ENCODE measurements around the gene PYM1.

The PYM1 gene

DNA sequence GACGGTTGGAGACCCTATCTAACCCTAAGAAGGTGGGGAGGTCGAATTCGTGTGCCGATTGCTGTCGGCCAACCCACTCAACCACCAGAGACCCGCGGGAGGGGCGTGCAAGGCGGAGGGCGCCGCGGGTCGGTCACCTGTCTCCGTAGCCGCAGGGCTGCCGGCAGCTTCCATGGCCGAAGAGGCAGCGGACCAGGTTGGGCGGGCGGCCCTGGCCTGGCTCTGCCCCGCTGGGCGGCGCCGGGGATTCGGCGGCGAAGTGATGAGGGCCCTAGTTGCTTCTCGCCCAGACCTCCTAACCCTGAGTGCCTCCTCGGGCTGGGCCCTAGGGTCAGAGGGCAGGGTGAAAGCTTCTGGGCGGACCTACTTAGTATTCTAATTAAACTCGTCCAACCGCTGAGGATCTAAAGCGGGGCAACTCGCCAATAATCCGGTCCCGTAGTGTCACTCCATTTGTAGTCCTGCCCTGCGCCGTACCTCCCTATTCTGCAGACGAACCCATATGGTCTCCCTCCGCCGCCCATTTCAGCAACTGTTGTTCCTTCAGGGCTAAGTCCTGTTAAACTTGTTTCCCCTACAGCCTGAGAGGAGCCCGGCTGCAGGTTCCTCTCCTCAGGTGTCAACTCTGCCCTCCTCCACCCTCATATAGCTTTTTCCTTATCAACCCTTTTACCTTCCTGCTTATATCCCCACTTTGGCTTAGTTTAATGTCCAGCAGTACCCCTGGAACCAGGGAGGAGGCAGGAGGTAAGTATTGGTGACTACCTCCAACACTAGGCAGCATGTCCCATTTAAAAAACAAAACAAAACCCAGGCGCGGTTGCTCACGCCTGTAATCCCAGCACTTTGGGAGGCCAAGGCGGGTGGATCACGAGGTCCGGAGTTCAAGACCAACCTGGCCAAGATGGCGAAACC lies at the start of gene PYM1:
TSS of gene PYM1 (minus strand) at position 307 of the 915 bp plus-strand sequence. CDS start at position 174, 133 bp downstream.
- peak; percentile 55 for DNase-seq (ENCODE audit: low read depth)

GRCh38 chr12:55974308-55974730 lies 46.6 kb upstream of the PYM1 start:
- no peak for DNase-seq (ENCODE audit: low read depth)

GRCh38 chr12:55973599-55974307 lies 46.1 kb upstream of the PYM1 start, which contains the start of gene RAB5B:
Gene RAB5B (plus strand): TSS chr12:55974078. CDS start chr12:55986961, 12,883 bp downstream.
- peak; percentile 95 for DNase-seq (ENCODE audit: low read depth)

- no peak for DNase-seq (ENCODE audit: low read depth)
Measured at GRCh38 chr12:55972911-55973598, 45.4 kb upstream of the PYM1 start.

- no peak for DNase-seq (ENCODE audit: low read depth)
Measured at GRCh38 chr12:55972456-55972855, 44.8 kb upstream of the PYM1 start.

GRCh38 chr12:55972042-55972441 lies 44.3 kb upstream of the PYM1 start:
- DNase-seq (ENCODE audit: low read depth), result no peak

GRCh38 chr12:55970775-55971174 lies 43.1 kb upstream of the PYM1 start:
- no peak for DNase-seq (ENCODE audit: low read depth)

DNA sequence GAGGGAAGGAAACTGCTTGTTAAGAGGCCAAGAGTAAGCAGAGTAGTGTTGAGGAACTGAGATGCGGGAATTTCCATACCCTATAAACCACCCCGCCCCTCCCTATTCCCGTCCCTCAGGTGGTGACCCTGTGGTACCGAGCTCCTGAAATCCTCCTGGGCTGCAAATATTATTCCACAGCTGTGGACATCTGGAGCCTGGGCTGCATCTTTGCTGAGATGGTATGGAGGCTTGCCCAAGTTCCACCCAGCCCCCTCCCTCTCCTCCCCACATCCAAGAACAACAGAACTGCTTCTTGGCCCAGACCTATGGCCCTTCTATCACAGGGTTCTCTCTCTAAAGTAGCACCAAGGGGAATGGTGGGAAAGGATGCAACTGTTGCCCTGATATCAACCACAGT lies 41.7 kb upstream of the PYM1 start:
- DNase-seq (ENCODE audit: low read depth), result no peak

DNA sequence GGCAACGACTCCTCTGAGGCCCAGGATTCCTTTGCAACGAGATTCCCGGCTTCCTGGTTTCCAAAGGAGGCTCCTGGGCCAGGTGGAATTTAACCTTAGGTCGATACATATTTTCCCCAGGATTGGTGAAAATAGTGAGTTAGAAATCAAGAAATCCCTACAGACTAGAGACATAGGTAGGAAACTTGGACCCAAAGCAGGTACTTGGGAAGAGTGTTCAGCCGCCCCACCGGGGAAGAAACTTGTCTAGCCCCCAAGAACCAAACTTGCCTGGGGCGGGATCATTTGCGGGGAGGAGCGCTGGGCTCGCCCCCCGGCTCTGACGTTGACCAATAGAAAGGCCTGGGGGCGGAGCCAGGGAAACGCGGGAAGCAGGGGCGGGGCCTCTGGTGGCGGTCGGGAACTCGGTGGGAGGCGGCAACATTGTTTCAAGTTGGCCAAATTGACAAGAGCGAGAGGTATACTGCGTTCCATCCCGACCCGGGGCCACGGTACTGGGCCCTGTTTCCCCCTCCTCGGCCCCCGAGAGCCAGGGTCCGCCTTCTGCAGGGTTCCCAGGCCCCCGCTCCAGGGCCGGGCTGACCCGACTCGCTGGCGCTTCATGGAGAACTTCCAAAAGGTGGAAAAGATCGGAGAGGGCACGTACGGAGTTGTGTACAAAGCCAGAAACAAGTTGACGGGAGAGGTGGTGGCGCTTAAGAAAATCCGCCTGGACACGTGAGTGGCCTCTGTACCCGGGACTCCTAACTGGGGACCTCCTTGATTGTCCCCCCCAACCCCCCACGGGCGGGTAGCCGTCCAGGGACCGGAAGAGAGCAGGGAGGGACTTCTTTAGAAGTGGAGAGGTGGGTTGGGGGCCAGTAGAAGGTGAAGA lies 39.0 kb upstream of the PYM1 start, which contains the start of gene CDK2:
TSS of gene CDK2 (plus strand) at position 423 of the 874 bp plus-strand sequence. CDS start at position 602, 179 bp downstream.
- DNase-seq (ENCODE audit: low read depth), result peak; percentile 78

GRCh38 chr12:55965941-55966407 lies 38.3 kb upstream of the PYM1 start, which contains the start of gene PMEL:
Gene PMEL (minus strand): TSS chr12:55966042. CDS start chr12:55966011, 31 bp downstream.
- DNase-seq (ENCODE audit: low read depth), result no peak

DNA sequence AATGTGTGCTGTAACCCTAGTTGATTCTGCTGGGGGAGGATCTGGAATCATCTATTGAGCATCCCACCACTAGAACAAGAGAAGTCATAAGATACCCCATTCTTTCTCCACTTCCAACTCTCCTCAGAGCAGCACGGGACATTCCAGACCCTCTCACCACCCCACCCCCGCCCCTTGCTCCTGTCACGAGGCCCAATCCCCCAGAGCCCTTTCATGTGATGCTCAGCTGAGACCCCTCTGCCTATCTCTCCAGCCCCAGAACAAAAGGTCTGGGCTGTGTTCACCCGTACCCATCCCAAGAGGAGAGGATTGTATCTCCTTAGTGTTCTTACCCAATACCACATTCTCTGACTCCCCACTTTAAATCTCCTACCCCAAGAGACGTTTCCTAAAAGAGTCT lies 37.5 kb upstream of the PYM1 start:
- DNase-seq (ENCODE audit: low read depth), result no peak

DNA sequence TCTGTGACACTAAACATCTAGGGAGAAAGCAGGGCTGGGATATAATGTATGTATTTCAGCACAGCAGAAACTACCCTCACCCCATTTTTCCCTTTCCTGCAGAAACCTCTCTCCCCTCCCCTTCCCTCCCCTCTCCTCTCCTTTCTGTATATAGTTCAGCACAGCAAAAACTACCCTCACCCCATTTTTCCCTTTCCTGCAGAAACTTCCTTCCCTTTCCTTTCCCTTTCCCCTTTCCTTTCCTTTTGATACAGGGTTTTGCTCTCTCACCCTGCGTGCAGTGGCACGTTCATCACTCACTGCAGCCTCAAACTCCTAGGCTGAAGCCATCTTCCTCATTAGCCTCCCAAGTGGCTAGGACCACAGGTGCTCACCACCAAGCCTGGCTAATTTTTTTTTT lies 36.1 kb upstream of the PYM1 start:
- DNase-seq (ENCODE audit: low read depth), result no peak

GRCh38 chr12:55957106-55957859 lies 29.6 kb upstream of the PYM1 start:
- DNase-seq (ENCODE audit: low read depth), result no peak

DNA sequence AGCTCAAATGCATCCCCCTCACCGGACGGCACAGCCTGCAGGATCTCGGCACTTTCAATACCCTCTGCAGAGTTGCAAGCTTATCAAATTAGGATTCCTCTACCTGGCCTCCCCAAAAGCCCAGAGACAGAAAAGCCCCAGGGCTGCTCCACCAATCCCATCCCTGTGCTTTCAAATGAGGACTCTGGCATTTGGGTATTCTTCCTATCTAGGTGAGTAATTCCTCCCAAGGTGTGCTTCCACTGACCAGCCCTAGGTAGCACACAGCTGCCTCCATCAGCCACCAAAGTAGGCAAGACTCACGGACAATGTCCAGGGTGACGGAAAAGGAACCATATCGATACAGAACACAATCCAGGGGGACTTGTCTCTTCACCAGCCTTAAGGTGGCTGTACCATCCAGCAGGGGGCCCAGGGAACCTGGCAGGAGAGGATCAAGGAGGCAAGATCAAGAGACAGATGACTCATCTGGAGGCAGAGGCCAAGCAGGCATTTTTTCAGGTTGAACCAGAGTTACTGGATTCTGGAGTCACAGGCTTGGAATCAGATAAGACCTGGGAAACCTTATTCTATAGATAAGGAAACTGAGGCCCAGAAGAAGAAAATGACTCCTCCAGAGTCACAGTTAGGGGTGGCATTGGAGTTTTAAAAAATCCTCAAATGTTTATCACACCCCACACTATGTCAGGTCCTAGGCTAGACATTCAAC lies 28.3 kb upstream of the PYM1 start:
- DNase-seq (ENCODE audit: low read depth), result no peak

GRCh38 chr12:55955344-55955743 lies 27.6 kb upstream of the PYM1 start:
- DNase-seq (ENCODE audit: low read depth), result no peak

GRCh38 chr12:55946553-55946952 lies 18.9 kb upstream of the PYM1 start:
- no peak for DNase-seq (ENCODE audit: low read depth)

GRCh38 chr12:55942577-55943136 lies 15.0 kb upstream of the PYM1 start:
- no peak for DNase-seq (ENCODE audit: low read depth)

DNA sequence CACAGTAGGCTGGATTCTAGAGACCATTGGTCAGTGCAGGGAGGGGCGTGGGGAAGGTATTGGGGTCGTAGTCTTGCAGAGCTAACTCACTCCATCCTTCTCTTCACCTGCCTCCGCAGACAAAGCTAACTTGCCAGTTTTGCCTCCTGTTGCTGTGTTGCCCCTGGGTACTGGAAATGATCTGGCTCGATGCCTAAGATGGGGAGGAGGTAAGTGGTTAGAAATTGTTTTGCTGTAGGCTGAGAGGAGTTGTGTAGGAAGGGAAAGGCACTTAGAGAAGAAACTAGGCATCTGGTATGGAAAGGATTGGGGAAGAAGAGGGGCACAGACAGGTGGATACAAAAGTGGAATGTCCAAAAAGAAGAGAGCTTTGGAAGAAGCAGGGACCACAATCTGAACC lies 14.4 kb upstream of the PYM1 start:
- no peak for DNase-seq (ENCODE audit: low read depth)

DNA sequence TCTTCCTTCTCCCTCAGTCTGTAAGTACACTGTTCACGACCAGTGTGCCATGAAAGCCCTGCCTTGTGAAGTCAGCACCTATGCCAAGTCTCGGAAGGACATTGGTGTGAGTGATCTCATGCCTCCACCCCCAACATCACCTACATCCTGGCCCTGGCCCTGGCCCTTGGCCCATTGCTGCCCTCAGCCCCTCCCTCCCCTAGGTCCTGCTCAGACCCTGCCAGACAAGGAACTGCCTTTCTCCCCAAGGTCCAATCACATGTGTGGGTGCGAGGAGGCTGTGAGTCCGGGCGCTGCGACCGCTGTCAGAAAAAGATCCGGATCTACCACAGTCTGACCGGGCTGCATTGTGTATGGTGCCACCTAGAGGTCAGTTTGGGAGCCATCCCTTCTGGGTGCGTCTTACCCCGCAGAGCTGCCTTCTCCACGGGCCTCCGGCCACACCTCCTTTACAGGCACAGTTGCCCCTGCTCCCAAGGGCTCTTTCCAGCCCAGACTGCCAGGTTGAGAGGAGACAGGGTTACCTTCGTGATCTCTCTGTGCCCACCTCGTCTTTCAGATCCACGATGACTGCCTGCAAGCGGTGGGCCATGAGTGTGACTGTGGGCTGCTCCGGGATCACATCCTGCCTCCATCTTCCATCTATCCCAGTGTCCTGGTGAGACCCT lies 12.5 kb upstream of the PYM1 start:
- peak; percentile 71 for DNase-seq (ENCODE audit: low read depth)

Measured in activated T-helper 1 cell treated with Interleukin-2 at 50 U/mL for 16 hours (primary cell).